OCI-LY7 (cell line): Measurements from ENCODE around the gene TTC8.

Experiments used
- CTCF ChIP-seq: fragments of 200-600 bp; sonication (generic); conservative IDR thresholded peaks from 2 replicates; pipeline ENCODE4 v1.5.1; 2014; ENCODE audit warnings: mild to moderate bottlenecking, antibody characterized with exemption, low read length, moderate library complexity, mixed read lengths
- EZH2phosphoT487 ChIP-seq: fragments of 200-600 bp; sonication (generic); IDR thresholded peaks from 2 replicates; pipeline ENCODE4 v1.6.1; 2018; ENCODE audit warnings: low read depth, borderline replicate concordance, mild to moderate bottlenecking, mixed run types, antibody characterized with exemption, low read length, moderate library complexity, mixed read lengths

- TF ChIP-seq CTCF (no peak), EZH2phosphoT487 (no peak)
These were observed 83.8 kb downstream of the TTC8 start for GRCh38 chr14:88908216-88908615.
